ENCODE data around the gene CNOT6. TPM values are rescaled to one million over a fixed set of nuclear protein-coding genes. Genes with fewer than 3 reads are reported as not detected.

The CNOT6 gene
- total and polyA plus RNA-seq, 4 donors = 19.4 to 34.4 (median 28.5) TPM

- H3K27ac ChIP-seq (ENCODE audit: low read depth, low read length) = no peak overlapping the region
- WGBS (ENCODE audit: insufficient coverage) = 87% methylated on average over 17 of the region's 23 CpGs
- H3K4me1 ChIP-seq (ENCODE audit: control insufficient read depth, insufficient read depth, low read length) = no peaks in the 10 kb centered on the region
- peaks cover 2% of the 10 kb centered on the region for H3K36me3 ChIP-seq (ENCODE audit: control insufficient read depth, insufficient read depth, low read length)
- no peaks in the 10 kb centered on the region for H3K9me3 ChIP-seq (ENCODE audit: control insufficient read depth, insufficient read depth, low read length)
- H3K27me3 ChIP-seq (ENCODE audit: control insufficient read depth, insufficient read depth, low read length) = no peaks in the 10 kb centered on the region
- no peak for DNase-seq (ENCODE audit: low read depth in 4 of 6, low spot score in 6 of 6)
- no peak overlapping the region for H3K4me3 ChIP-seq (ENCODE audit: low read depth, low read length)
Observed at GRCh38 chr5:180609817-180610550, 115.8 kb downstream of the CNOT6 start.

DNA sequence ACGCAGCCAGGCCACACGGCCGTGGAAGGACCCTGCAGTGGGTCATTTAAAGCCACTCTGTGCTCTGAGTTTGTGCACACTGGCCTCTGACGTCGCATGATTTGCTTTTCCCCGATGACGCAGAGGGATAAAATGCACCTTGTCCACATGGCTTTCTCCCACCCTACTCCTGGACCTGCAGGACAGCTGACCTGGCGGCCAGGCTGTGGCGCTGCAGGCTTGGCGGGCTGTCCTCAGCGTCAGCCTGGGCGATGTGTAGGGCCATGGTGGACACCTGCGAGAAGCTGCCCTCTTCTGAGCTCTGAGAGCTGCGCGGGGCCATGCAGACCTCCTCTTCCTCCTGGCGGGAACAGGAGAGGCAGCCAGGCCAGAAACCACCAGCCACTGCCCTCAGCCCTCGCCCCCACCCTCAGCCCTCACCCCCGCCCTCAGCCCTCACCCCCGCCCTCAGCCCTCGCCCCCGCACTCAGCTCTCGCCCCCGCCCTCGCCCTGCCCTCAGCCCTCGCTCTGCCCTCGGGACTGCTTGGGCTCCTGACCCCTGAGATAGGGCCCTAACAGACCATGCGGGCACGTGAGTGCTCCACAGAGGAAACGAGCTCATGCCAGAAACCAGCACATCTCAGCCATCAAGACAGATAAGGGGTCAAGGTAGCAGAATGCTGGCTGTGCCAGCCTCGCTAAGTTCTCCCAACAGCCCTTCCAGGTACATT is 117.1 kb downstream of the CNOT6 start:
- no peaks in the 10 kb centered on the region for H3K4me1 ChIP-seq (ENCODE audit: control insufficient read depth, insufficient read depth, low read length)
- peaks cover 2% of the 10 kb centered on the region for H3K36me3 ChIP-seq (ENCODE audit: control insufficient read depth, insufficient read depth, low read length)
- no peak overlapping the region for H3K27ac ChIP-seq (ENCODE audit: low read depth, low read length)
- H3K27me3 ChIP-seq (ENCODE audit: control insufficient read depth, insufficient read depth, low read length) = no peaks in the 10 kb centered on the region
- 93% methylated on average over 23 of the region's 30 CpGs for WGBS (ENCODE audit: insufficient coverage)
- H3K4me3 ChIP-seq (ENCODE audit: low read depth, low read length) = no peak overlapping the region
- DNase-seq (ENCODE audit: low read depth in 4 of 6, low spot score in 6 of 6) = no peak
- no peaks in the 10 kb centered on the region for H3K9me3 ChIP-seq (ENCODE audit: control insufficient read depth, insufficient read depth, low read length)

DNA sequence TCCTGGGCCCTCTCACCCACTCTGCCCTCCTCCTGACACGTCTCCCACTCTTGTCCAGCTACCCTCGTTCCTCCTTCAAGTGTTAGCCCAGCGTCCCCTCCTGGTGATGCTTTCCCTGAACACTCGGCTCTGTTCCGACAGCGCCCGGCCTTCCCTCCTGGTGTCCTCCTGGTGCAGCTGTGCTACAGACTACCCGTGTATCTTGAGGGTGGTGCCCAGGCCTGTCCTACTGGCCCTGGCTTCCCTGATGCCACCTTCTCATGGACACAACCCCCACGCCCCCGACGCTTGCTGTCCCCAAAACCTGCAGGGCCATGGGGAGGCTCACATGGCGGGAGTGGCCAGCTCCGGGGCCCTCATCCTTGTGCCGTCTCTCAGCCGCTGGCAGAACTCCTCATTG is 118.5 kb downstream of the CNOT6 start:
- Histone ChIP-seq H3K9me3 (ENCODE audit: control insufficient read depth, insufficient read depth, low read length) (no peaks in the 10 kb centered on the region), H3K4me3 (ENCODE audit: low read depth, low read length) (no peak overlapping the region), H3K27ac (ENCODE audit: low read depth, low read length) (no peak overlapping the region), H3K27me3 (ENCODE audit: control insufficient read depth, insufficient read depth, low read length) (no peaks in the 10 kb centered on the region), H3K36me3 (ENCODE audit: control insufficient read depth, insufficient read depth, low read length) (peaks cover 2% of the 10 kb centered on the region), H3K4me1 (ENCODE audit: control insufficient read depth, insufficient read depth, low read length) (no peaks in the 10 kb centered on the region)
- no peak for DNase-seq (ENCODE audit: low read depth in 4 of 6, low spot score in 6 of 6)
- 88% methylated on average over 12 of the region's 15 CpGs for WGBS (ENCODE audit: insufficient coverage)

DNA sequence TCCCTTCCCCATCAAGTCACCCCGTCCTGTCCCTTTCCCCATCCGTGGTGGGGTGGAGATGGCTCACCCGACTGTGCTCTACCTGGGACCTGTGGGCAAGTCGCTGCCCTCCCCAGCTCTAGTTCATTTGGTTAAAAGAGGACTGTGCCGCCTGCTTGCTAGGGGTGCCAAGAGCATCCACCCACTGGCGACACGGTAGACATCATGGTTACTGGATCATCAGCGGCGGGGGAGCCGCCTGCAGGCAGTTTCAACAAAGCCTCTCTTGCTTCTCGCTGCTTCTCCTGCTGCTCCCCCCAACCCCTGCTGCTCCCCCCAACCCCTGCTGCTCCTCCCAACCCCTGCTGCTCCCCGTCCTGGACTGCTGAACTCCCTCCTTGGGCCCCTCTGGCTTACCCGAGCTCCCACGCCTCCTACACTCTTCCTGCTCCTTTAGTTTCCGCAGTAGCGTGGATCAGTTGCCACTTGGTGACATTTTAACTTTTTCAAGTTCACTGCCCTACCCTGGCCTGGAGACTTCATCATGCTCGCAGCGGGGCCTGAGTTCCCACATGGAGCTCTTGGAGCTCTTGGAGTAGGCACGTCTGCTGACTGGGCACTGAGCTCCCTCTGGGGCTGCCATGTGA is 119.1 kb downstream of the CNOT6 start:
- Histone ChIP-seq H3K27me3 (ENCODE audit: control insufficient read depth, insufficient read depth, low read length) (peaks cover under 1% of the 10 kb centered on the region), H3K4me1 (ENCODE audit: control insufficient read depth, insufficient read depth, low read length) (peaks cover 1% of the 10 kb centered on the region), H3K27ac (ENCODE audit: low read depth, low read length) (no peak overlapping the region), H3K9me3 (ENCODE audit: control insufficient read depth, insufficient read depth, low read length) (no peaks in the 10 kb centered on the region), H3K4me3 (ENCODE audit: low read depth, low read length) (no peak overlapping the region), H3K36me3 (ENCODE audit: control insufficient read depth, insufficient read depth, low read length) (peaks cover 2% of the 10 kb centered on the region)
- no peak for DNase-seq (ENCODE audit: low read depth in 4 of 6, low spot score in 6 of 6)
- WGBS (ENCODE audit: insufficient coverage) = 82% methylated on average over 18 of the region's 19 CpGs

DNA sequence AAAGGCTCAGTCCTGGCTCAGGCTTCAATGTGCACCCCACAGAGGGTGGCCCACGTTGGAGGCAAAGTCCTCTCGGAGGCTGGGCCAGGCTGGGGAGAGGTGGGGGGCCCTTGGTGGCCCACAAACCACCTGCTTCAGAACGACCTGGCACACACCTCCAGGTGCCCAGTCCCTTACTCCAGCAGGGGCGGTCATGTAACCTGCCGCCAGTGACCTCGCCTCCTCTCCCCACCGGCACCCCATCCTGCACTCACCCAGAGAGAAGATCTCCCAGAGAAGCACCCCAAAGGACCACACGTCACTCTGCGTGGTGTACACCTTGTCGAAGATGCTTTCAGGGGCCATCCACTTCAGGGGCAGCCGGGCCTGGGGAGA is 119.6 kb downstream of the CNOT6 start:
- peaks cover 6% of the 10 kb centered on the region for H3K4me1 ChIP-seq (ENCODE audit: control insufficient read depth, insufficient read depth, low read length)
- 83% methylated on average over 6 of the region's 11 CpGs for WGBS (ENCODE audit: insufficient coverage)
- peaks cover 4% of the 10 kb centered on the region for H3K27me3 ChIP-seq (ENCODE audit: control insufficient read depth, insufficient read depth, low read length)
- no peak for DNase-seq (ENCODE audit: low read depth in 4 of 6, low spot score in 6 of 6)
- no peak overlapping the region for H3K4me3 ChIP-seq (ENCODE audit: low read depth, low read length)
- H3K27ac ChIP-seq (ENCODE audit: low read depth, low read length) = no peak overlapping the region
- H3K36me3 ChIP-seq (ENCODE audit: control insufficient read depth, insufficient read depth, low read length) = peaks cover 2% of the 10 kb centered on the region
- H3K9me3 ChIP-seq (ENCODE audit: control insufficient read depth, insufficient read depth, low read length) = no peaks in the 10 kb centered on the region

DNA sequence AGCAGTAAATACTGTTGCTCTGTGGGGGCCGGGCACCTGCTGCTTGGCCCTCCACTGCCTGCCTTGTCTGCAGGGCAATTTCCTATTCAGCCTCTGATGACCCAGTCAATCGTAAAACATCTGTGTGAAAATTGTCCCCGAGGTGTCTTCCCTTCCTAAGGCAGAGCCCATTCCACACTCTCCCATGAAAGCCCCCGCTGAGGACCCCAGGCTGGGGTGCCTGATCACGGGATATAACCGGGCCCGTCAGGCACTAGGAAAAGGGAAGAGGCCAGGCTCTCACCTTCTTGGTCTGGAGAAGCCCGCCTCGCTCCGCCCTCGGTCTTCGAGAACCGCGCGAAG is 124.3 kb downstream of the CNOT6 start:
- WGBS (ENCODE audit: insufficient coverage) = 3% methylated on average over 15 of the region's 15 CpGs
- peaks cover 13% of the 10 kb centered on the region for H3K4me1 ChIP-seq (ENCODE audit: control insufficient read depth, insufficient read depth, low read length)
- H3K27me3 ChIP-seq (ENCODE audit: control insufficient read depth, insufficient read depth, low read length) = peaks cover 10% of the 10 kb centered on the region
- H3K36me3 ChIP-seq (ENCODE audit: control insufficient read depth, insufficient read depth, low read length) = no peaks in the 10 kb centered on the region
- H3K4me3 ChIP-seq (ENCODE audit: low read depth, low read length) = no peak overlapping the region
- H3K27ac ChIP-seq (ENCODE audit: low read depth, low read length) = no peak overlapping the region
- no peaks in the 10 kb centered on the region for H3K9me3 ChIP-seq (ENCODE audit: control insufficient read depth, insufficient read depth, low read length)
- no peak for DNase-seq (ENCODE audit: low read depth in 4 of 6, low spot score in 6 of 6)

GRCh38 chr5:180618829-180619562 is 124.8 kb downstream of the CNOT6 start:
- Histone ChIP-seq H3K4me3 (ENCODE audit: low read depth, low read length) (no peak overlapping the region), H3K36me3 (ENCODE audit: control insufficient read depth, insufficient read depth, low read length) (no peaks in the 10 kb centered on the region), H3K4me1 (ENCODE audit: control insufficient read depth, insufficient read depth, low read length) (peaks cover 18% of the 10 kb centered on the region), H3K27ac (ENCODE audit: low read depth, low read length) (no peak overlapping the region), H3K27me3 (ENCODE audit: control insufficient read depth, insufficient read depth, low read length) (peaks cover 10% of the 10 kb centered on the region), H3K9me3 (ENCODE audit: control insufficient read depth, insufficient read depth, low read length) (no peaks in the 10 kb centered on the region)
- peak in 4 of 6 donors; percentile 4 to 67 (median 34) for DNase-seq (ENCODE audit: low read depth in 4 of 6, low spot score in 6 of 6)
- 5% methylated on average over 90 of the region's 90 CpGs for WGBS (ENCODE audit: insufficient coverage)

- H3K27ac ChIP-seq (ENCODE audit: low read depth, low read length) = no peak overlapping the region
- H3K27me3 ChIP-seq (ENCODE audit: control insufficient read depth, insufficient read depth, low read length) = peaks cover 10% of the 10 kb centered on the region
- peaks cover 18% of the 10 kb centered on the region for H3K4me1 ChIP-seq (ENCODE audit: control insufficient read depth, insufficient read depth, low read length)
- H3K9me3 ChIP-seq (ENCODE audit: control insufficient read depth, insufficient read depth, low read length) = no peaks in the 10 kb centered on the region
- DNase-seq (ENCODE audit: low read depth in 4 of 6, low spot score in 6 of 6) = no peak
- 76% methylated on average over 22 of the region's 22 CpGs for WGBS (ENCODE audit: insufficient coverage)
- no peaks in the 10 kb centered on the region for H3K36me3 ChIP-seq (ENCODE audit: control insufficient read depth, insufficient read depth, low read length)
- no peak overlapping the region for H3K4me3 ChIP-seq (ENCODE audit: low read depth, low read length)
Observed at GRCh38 chr5:180619563-180619915, 125.4 kb downstream of the CNOT6 start.

- Histone ChIP-seq H3K4me3 (ENCODE audit: low read depth, low read length) (no peak overlapping the region), H3K27me3 (ENCODE audit: control insufficient read depth, insufficient read depth, low read length) (peaks cover 10% of the 10 kb centered on the region), H3K27ac (ENCODE audit: low read depth, low read length) (no peak overlapping the region), H3K4me1 (ENCODE audit: control insufficient read depth, insufficient read depth, low read length) (peaks cover 18% of the 10 kb centered on the region), H3K36me3 (ENCODE audit: control insufficient read depth, insufficient read depth, low read length) (no peaks in the 10 kb centered on the region), H3K9me3 (ENCODE audit: control insufficient read depth, insufficient read depth, low read length) (no peaks in the 10 kb centered on the region)
- no peak for DNase-seq (ENCODE audit: low read depth in 4 of 6, low spot score in 6 of 6)
- 92% methylated on average over 13 of the region's 14 CpGs for WGBS (ENCODE audit: insufficient coverage)
Observed at GRCh38 chr5:180620014-180620413, 125.8 kb downstream of the CNOT6 start.
